Stimulated activated naive B cell treated with anti-CD40 and anti-IgM and Interleukin-4, amounts not matched to agents 10 μg/mL and 1 μg/mL and 100 μg/mL, for 72 hours (primary cell): ENCODE results near the gene CSTA.

Experiments used
- ATAC-seq, 2 donors: fragments of 150-1000 bp; cut with Tn5 transposase; replicated peaks; 2 replicates each; pipeline ENCODE4 v1.10.0; 2021; ENCODE audit warnings: moderate library complexity in 1 of 2
- DNase-seq: peaks from one replicate; pipeline ENCODE4 v3.0.0; 2021
- H3K27ac Mint-ChIP-seq: one replicate; pipeline ENCODE4 v1.8.0; 2022; ENCODE audit warnings: mild to moderate bottlenecking, mixed read lengths
- H3K27me3 Mint-ChIP-seq, 2 donors: one replicate each; pipeline ENCODE4 v1.8.0; 2022; ENCODE audit warnings: mixed read lengths in 2 of 2
- H3K36me3 Mint-ChIP-seq, 2 donors: one replicate each; pipeline ENCODE4 v1.8.0; 2022; ENCODE audit warnings: mixed read lengths in 2 of 2, mild to moderate bottlenecking in 1 of 2
- H3K4me1 Mint-ChIP-seq, 2 donors: one replicate each; pipeline ENCODE4 v1.8.0; 2022; ENCODE audit warnings: mixed read lengths in 2 of 2, mild to moderate bottlenecking in 1 of 2
- H3K4me3 Mint-ChIP-seq, 2 donors: one replicate each; pipeline ENCODE4 v1.8.0; 2022; ENCODE audit warnings: mild to moderate bottlenecking in 2 of 2, mixed read lengths in 2 of 2, moderate library complexity in 1 of 2
- H3K9me3 Mint-ChIP-seq, 2 donors: one replicate each; pipeline ENCODE4 v1.8.0; 2022; ENCODE audit warnings: mixed read lengths in 2 of 2, mild to moderate bottlenecking in 1 of 2

CSTA gene

GRCh38 chr3:122374034-122374433 is 49.0 kb downstream of the CSTA start:
- no peaks in the 10 kb centered on the region for H3K27me3 Mint-ChIP-seq
- peaks cover 27 to 43% of the 10 kb centered on the region in 2 donors for H3K36me3 Mint-ChIP-seq
- ATAC-seq, result no peak
- no peak overlapping the region for H3K27ac Mint-ChIP-seq
- H3K4me3 Mint-ChIP-seq, result no peak overlapping the region
- no peak for DNase-seq
- H3K4me1 Mint-ChIP-seq, result peaks cover 4 to 12% of the 10 kb centered on the region in 2 donors
- H3K9me3 Mint-ChIP-seq, result no peaks in the 10 kb centered on the region

GRCh38 chr3:122377975-122378374 is 52.9 kb downstream of the CSTA start:
- ATAC-seq (no peak), DNase-seq (no peak)
- peaks cover 22 to 33% of the 10 kb centered on the region in 2 donors for H3K36me3 Mint-ChIP-seq
- H3K9me3 Mint-ChIP-seq, result no peaks in the 10 kb centered on the region
- H3K4me1 Mint-ChIP-seq, result peaks cover 17 to 32% of the 10 kb centered on the region in 2 donors
- no peak overlapping the region for H3K27ac Mint-ChIP-seq
- H3K27me3 Mint-ChIP-seq, result no peaks in the 10 kb centered on the region
- no peak overlapping the region for H3K4me3 Mint-ChIP-seq

GRCh38 chr3:122382888-122383666 is 58.0 kb downstream of the CSTA start, which contains the start of gene MIX23:
TSS of gene MIX23 (minus strand) at chr3:122383231. CDS start at chr3:122383224, 7 bp downstream.
- DNase-seq (peak; percentile 80), ATAC-seq (peak; percentile 38 to 46)
- H3K27ac Mint-ChIP-seq, result peak within 1 kb of the TSS; percentile 98
- peak within 1 kb of the TSS; percentile 91 to 95 for H3K4me3 Mint-ChIP-seq
- peaks cover 0 to 7% of the 10 kb centered on the region in 2 donors for H3K9me3 Mint-ChIP-seq
- peaks cover 17 to 20% of the 10 kb centered on the region in 2 donors for H3K36me3 Mint-ChIP-seq
- H3K4me1 Mint-ChIP-seq, result peaks cover 32 to 75% of the 10 kb centered on the region in 2 donors
- H3K27me3 Mint-ChIP-seq, result no peaks in the 10 kb centered on the region

- H3K27ac Mint-ChIP-seq, result peak within 1 kb of the TSS; percentile 98
- DNase-seq (peak; percentile 95), ATAC-seq (peak; percentile 88 to 91)
- H3K36me3 Mint-ChIP-seq, result peaks cover 20 to 23% of the 10 kb centered on the region in 2 donors
- H3K9me3 Mint-ChIP-seq, result peaks cover 0 to 11% of the 10 kb centered on the region in 2 donors
- no peaks in the 10 kb centered on the region for H3K27me3 Mint-ChIP-seq
- H3K4me3 Mint-ChIP-seq, result peak within 1 kb of the TSS; percentile 91 to 95
- peaks cover 36 to 81% of the 10 kb centered on the region in 2 donors for H3K4me1 Mint-ChIP-seq
Measured at GRCh38 chr3:122383771-122384697, 59.0 kb downstream of the CSTA start, which contains the start of gene FAM162A. TSS of gene FAM162A (plus strand) at chr3:122384182. CDS start at chr3:122384266, 84 bp downstream.

- Mint-ChIP-seq H3K4me3 (no peak overlapping the region), H3K36me3 (peaks cover 17 to 21% of the 10 kb centered on the region in 2 donors), H3K4me1 (peaks cover 29 to 59% of the 10 kb centered on the region in 2 donors), H3K27me3 (no peaks in the 10 kb centered on the region), H3K27ac (peak overlapping the region; percentile 4), H3K9me3 (peaks cover 0 to 11% of the 10 kb centered on the region in 2 donors)
- DNase-seq (no peak), ATAC-seq (no peak)
Measured at GRCh38 chr3:122387709-122388108, 62.7 kb downstream of the CSTA start.

- Mint-ChIP-seq H3K9me3 (peaks cover 0 to 11% of the 10 kb centered on the region in 2 donors), H3K27me3 (no peaks in the 10 kb centered on the region), H3K4me3 (no peak overlapping the region), H3K4me1 (peaks cover 27 to 48% of the 10 kb centered on the region in 2 donors), H3K27ac (no peak overlapping the region), H3K36me3 (peaks cover 17 to 30% of the 10 kb centered on the region in 2 donors)
- DNase-seq, result no peak
- no peak for ATAC-seq
Measured at GRCh38 chr3:122389197-122389596, 64.1 kb downstream of the CSTA start.

- ATAC-seq (no peak), DNase-seq (no peak)
- H3K36me3 Mint-ChIP-seq, result peaks cover 21 to 34% of the 10 kb centered on the region in 2 donors
- H3K27me3 Mint-ChIP-seq, result no peaks in the 10 kb centered on the region
- H3K27ac Mint-ChIP-seq, result no peak overlapping the region
- peaks cover 23 to 45% of the 10 kb centered on the region in 2 donors for H3K4me1 Mint-ChIP-seq
- peaks cover 0 to 11% of the 10 kb centered on the region in 2 donors for H3K9me3 Mint-ChIP-seq
- H3K4me3 Mint-ChIP-seq, result no peak overlapping the region
Measured at GRCh38 chr3:122389892-122390291, 64.8 kb downstream of the CSTA start.

- DNase-seq, result no peak
- Mint-ChIP-seq H3K27ac (no peak overlapping the region), H3K36me3 (peaks cover 21 to 38% of the 10 kb centered on the region in 2 donors), H3K4me1 (peaks cover 28 to 49% of the 10 kb centered on the region in 2 donors), H3K27me3 (no peaks in the 10 kb centered on the region), H3K4me3 (no peak overlapping the region), H3K9me3 (peaks cover 0 to 11% of the 10 kb centered on the region in 2 donors)
- no peak for ATAC-seq
Measured at GRCh38 chr3:122390665-122391064, 65.6 kb downstream of the CSTA start.
